ENCODE measurements around the gene ARID4B. TPM values are rescaled to one million over a fixed set of nuclear protein-coding genes. Genes with fewer than 3 reads are reported as not detected.
"Not testable (repeated sequence)": the region's sequence is repeated elsewhere in the genome, so short reads cannot be mapped to it uniquely, and the experiment has no call there.

ARID4B gene
- total RNA-seq, 2 experiments from 2014 or later, result 31.7 to 34.2 TPM

DNA sequence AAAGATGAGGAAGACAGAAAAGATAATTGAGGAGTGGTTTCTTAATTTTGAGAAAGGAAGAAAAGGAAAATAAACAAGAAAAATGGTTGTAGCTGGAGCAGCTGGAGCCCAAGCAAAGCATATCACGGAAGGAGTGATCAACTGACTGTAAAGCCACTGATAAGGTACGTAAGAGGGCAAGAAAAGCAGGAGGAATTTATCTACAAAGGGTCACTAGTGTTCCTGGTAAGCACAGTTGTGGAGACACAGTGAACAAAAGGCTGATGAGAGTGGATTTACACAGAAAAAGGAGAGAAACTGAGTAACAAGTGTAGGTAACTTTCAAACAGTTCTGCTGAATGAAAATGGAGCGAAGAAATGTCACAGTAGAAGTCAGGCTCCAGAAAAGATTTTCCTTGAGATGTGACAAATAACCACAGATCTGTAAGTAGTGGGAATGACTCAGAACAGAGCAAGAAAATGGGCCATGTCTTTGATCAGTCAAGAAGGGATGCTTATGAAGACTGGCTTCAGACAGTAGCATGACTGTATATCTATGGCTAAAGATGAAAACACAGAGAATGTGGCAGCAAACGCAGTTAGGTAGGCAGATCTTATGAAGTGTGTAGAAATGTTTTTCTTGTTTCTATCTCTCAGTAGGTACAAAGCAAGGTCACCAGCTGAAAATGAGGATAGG lies 121.3 kb downstream of the ARID4B start:
- CTCF ChIA-PET, result no interaction called here

DNA sequence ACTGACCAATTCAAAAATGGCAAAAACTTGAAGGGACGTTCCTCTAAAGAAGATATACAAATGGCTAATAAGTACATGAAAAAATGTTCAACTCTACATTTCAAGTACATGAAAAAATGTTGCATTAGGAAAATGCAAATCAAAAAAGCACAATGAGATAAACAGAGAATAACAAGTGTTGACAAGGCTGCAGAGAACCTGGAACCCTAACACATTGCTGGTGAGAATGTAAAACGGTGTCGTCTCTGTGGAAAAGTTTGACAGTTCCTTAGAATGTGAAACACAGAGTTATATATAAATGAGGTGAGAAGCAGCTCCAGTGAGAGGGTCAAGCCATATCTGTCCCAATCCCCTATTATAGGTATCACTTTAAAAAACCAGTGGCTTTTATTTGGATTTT lies 122.3 kb downstream of the ARID4B start:
- ChIA-PET POLR2A (no interaction called here), CTCF (interaction anchor here (0.5 kb wide), 1 partner anchor 16 kb away, joined by 3 read pairs; no protein-coding TSS in a partner anchor)

More for the DNA sequence above, 121.3 kb downstream of the ARID4B start:
- POLR2A ChIA-PET, result interaction anchor here (0.6 kb wide), 1 partner anchor 711 kb away, joined by 3 read pairs; no protein-coding TSS in a partner anchor

DNA sequence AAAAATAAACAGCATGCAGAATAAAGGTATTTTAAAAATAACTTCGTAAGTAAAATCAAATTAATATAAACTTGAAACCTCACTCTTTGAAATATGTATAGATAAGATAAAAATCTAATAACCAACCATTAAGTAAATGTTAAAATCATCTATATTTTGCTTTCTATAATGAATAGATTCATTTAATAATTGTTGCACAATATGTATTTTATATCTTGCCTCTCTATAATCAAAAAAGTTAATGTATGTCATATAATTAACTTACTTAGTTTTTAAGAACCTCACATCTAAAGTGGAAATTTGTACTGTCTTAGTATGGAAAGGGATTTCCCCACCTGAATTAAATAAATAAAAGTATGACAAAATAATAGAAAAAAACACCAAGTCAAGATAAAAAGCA lies 124.6 kb downstream of the ARID4B start:
- POLR2A ChIA-PET, result no interaction called here
- CTCF ChIA-PET, result interaction anchor here (0.7 kb wide), 1 partner anchor 136 kb away, joined by 3 read pairs; no protein-coding TSS in a partner anchor

DNA sequence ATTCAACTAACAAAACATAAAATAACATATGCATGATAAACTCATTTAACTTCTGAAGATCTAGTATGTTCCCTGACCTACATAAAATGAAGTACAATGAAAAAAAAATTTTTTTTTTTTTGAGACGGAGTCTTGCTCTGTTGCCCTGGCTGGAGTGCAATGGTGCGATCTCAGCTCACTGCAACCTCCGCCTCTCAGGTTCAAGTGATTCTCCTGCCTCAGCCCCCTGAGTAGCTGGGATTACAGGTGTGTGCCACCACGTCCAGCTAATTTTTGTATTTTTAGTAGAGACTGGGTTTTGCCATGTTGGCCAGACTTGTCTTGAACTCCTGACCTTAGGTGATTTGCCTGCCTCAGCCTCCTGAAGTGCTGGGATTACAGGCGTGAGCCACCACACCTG lies 125.5 kb downstream of the ARID4B start:
- CTCF ChIA-PET, result interaction anchor here (0.7 kb wide), 1 partner anchor 137 kb away, joined by 3 read pairs; no protein-coding TSS in a partner anchor

DNA sequence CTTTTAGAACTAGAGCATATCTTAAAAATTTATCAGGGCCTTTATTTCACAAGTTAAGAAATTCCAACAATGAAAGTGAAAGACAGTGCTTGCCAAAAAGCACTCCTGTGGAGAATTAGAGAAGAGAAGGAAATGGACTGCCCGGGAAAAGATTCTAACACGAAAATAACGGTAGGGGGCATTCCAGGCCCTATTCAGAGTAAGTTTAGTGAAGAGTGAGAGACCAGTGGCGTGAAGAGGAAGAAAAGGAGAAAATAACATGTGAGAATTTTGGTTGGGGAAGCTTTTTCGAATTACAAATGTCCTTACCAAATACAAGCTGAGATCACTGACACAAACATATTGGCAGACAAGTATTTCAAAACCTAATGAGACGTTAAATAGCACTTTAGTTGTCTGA lies 128.5 kb downstream of the ARID4B start:
- ChIA-PET CTCF (no interaction called here), POLR2A (no interaction called here)

More for the DNA sequence above, 125.5 kb downstream of the ARID4B start:
- POLR2A ChIA-PET, result not testable (repeated sequence)

DNA sequence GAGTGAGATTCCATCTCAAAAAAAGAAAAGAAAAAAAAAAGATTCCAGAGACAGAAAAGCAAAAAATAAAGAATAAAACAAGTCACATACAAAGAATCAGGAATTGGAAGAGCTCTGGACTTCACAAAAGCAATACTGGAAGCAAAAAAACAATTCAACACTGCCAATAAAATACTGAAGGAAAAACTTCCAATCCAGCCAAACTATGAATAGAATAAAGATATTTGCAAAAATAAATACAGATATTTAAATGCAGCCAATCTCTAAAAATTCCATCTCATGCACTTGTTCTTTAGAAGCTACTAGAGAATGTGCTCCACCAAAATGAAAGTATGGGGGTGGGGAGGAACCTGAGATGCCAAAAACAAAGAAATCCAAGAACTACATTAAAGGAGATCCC lies 137.5 kb downstream of the ARID4B start:
- ChIA-PET CTCF (no interaction called here), POLR2A (interaction anchor here (0.5 kb wide), 1 partner anchor 86 kb away, joined by 3 read pairs; no protein-coding TSS in a partner anchor)

DNA sequence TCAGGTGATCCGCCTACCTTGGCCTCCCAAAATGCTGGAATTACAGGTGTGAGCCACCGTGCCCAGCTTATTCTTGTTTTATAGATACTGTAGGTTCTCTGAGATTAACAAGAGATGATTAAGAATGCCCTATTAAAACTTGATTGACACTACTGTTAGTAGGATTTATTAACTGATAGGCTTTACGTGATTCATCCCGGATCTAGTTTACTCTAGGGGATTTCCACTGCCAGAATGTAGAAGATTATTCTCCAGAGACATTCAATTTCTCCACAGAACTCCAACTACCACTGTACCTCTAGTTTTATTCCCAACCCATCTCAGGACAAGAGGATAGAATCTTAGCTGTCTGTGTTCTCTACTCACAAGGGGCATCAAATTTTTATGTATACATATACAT lies 140.7 kb downstream of the ARID4B start:
- ChIA-PET POLR2A (no interaction called here), CTCF (no interaction called here)

DNA sequence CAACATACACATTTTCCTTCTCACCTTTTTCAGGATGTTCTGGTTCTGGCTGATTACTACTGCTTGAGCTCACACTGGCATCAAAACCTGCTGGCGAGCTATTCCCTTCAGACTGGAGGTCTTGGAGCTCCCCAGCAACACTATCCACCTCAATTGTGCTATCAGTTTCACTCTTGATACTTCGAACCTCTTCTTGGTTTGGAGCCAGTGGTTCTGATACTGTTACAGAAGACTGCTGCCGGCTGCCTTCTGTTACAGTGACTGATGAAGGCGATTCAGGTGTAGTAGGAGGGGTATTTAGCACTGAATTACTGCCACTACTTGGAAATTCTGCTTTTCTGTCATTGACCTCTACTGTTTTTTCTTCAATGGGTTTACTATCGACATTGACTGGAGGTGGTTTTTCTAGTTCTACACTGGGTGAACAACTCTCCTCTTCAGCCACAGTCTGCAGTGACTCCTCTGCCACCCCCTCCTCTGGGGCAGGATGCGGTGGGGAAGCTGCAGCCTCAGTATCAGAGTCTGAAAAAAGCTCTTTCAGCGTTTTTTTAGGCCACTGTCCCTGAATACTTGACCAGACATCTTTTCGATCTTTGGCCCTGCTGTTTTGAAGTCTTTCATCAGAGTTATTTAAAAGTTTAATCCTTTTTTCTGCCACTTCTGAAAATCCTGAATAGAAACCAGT lies 146.3 kb downstream of the ARID4B start:
- ChIA-PET POLR2A (no interaction called here), CTCF (no interaction called here)

DNA sequence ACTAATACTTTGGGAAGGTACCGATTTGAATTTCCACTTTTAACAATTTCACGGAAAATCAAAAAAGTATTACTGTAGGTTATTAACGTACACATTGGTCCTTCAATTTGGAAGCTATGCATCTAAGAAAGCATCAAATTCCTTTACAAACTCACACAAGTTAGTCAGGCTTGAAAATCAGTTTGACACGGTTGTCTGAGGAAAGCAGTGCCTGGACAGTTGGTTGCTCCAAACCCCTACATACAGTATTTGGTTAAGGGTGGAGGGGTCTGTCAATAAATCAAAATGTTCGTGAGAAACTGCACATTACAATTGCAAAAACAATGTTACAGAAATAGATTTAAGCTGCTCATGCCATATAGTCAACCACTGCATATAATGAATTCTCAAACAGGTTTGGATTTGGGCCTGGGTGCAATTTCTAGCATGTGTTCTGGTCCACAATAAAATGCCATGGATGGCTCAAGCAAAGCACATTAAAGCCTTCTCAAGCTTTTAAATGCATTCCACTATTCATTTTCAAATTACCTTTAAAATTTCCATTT lies 147.0 kb downstream of the ARID4B start:
- ChIA-PET POLR2A (no interaction called here), CTCF (interaction anchor here (0.6 kb wide), 1 partner anchor 75 kb away, joined by 3 read pairs; no protein-coding TSS in a partner anchor)

DNA sequence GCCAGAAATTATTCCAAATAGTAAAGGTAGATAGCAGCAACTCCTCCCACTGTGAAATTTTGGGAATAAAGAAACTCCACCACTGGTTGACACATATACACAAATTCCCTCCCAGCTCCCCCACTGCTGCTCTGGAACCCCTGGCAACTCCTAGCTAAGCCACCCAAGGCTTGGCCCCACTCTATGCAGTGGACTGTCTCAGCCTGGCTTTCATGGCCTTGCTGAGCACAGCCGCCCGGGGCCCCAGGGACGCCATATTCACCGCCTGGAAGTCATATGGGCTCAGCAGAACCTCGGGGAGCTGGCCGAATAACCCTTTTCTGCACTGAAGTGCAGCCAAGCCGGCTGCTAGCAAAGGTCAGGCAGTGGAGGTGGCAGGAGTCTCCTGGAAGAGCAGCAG lies 151.5 kb downstream of the ARID4B start:
- POLR2A ChIA-PET, result no interaction called here

DNA sequence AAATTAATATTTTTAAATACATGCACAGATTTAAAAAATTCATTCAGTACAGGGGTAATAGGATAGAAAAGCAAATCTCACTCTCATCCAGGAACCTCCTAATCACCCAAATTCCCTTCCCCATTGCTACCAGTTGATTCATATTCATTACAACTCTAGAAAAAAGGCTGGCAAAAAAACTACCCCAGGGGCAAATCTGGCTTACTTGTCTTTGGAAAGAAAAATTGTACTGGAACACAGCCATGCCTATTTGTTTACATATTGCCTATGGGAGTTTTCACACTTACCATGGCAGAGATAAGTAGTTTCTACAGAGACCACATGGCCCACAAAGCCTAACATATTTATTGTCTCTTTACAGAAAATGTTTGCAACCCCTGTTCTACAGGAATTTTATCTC lies 158.0 kb downstream of the ARID4B start:
- ChIA-PET CTCF (interaction anchor here (0.6 kb wide), 1 partner anchor 64 kb away, joined by 5 read pairs; no protein-coding TSS in a partner anchor), POLR2A (no interaction called here)

More for the DNA sequence above, 151.5 kb downstream of the ARID4B start:
- CTCF ChIA-PET, result no interaction called here

DNA sequence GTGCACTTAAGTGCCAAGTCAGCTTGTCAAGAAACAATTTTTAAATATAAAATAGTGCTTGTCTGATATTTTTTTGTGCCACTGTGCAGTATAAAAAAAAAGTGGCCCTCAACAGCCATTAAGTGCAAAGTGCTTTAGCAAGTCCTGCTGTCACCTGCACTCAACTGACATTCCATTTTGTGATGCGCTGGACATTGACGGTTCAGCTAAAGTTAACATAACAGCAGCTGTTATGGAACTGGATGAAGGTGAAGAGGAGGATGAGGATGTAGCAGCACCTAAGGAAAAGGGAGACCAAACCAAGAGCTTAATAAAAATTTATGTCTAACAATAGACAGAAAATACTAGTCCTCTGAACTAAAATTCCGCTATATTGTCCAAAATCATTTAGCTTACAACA lies 159.6 kb downstream of the ARID4B start:
- ChIA-PET POLR2A (no interaction called here), CTCF (interaction anchor here (0.7 kb wide), 1 partner anchor 15 kb away, joined by 3 read pairs; no protein-coding TSS in a partner anchor)

DNA sequence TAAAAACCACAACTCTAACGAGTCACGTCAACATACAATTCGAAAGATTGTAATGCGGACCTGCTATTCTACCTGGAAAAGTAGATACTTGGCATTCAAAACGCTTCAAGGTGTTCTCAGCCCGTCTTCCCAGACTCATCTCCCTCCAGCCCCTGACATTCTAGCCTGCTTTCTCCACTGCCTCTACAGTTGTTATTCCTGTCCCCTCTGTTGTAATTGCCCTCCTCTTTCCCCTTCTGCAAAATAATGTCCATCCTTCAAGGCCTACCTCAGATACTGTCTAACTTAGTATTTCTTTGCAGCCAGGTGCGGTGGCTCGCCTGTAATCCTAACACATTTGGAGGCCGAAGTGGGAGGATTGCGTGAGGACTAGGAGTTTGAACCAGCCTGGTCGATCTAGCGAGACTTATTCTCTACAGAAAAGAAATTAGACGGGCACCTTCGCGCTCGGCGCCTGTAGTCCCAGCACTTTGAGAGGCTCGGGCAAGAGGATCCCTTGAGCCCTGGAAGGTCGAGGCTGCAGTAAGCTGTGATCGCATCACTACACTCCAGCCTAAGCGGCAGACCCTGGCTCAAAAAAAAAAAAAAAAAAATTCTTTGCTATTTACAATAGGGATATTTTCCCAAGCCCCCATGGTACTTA lies 166.2 kb downstream of the ARID4B start:
- POLR2A ChIA-PET, result interaction anchor here (0.7 to 1.4 kb wide), 3 partner anchors 33 to 39 kb away, joined by 5 to 11 read pairs (median 6); partner anchors contain the start of gene TOMM20
- CTCF ChIA-PET, result interaction anchor here (1.0 to 1.2 kb wide), 3 partner anchors 23 to 254 kb away, joined by 3 to 5 read pairs (median 3); no protein-coding TSS in a partner anchor

DNA sequence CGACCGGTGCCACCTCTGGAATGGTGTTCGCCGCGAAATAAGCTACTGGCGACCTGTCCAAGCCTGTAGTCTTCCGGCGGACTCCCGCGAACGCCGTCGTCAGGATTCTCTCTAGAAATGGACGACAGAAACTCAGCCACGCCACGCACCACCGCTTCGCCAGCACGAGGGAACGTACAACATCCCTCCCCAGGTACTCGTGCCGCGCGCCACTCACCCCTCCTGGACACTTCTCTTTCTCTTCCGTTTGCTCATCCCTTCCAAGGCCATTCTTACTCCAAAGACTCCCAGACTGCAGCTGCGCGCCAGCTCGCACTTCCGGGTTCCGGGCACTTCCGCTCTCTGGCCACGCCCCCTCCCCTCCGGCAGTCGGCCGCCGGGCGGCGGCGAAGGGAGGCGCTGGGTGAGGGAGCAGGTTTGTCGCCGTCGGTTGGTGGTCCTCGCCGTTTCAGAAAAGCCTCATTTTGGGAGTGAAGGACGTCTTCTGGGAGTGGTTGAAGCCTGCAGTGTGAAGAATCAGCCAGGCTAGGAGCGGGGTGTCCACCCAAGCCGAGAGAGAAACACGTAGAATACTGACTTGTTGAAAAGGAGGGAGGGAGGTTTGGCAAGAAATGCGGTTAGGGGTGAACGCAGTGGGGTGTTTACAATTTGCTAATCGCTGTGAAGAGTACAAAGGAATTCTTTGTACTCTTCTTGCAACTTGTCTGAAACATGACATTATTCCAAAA lies 166.9 kb downstream of the ARID4B start, which contains the start of gene RBM34:
Gene RBM34, minus strand, starts transcription at position 294 of the 728 bp plus-strand sequence. Its CDS starts 24 bp downstream, at position 270.
- CTCF ChIA-PET, result interaction anchor here (0.7 to 1.1 kb wide), 5 partner anchors 23 to 254 kb away, joined by 3 to 4 read pairs (median 3); no protein-coding TSS in a partner anchor
- POLR2A ChIA-PET, result interaction anchor here (0.7 to 1.4 kb wide), 5 partner anchors 17 to 549 kb away, joined by 3 to 11 read pairs (median 6); partner anchors contain the start of gene TOMM20

DNA sequence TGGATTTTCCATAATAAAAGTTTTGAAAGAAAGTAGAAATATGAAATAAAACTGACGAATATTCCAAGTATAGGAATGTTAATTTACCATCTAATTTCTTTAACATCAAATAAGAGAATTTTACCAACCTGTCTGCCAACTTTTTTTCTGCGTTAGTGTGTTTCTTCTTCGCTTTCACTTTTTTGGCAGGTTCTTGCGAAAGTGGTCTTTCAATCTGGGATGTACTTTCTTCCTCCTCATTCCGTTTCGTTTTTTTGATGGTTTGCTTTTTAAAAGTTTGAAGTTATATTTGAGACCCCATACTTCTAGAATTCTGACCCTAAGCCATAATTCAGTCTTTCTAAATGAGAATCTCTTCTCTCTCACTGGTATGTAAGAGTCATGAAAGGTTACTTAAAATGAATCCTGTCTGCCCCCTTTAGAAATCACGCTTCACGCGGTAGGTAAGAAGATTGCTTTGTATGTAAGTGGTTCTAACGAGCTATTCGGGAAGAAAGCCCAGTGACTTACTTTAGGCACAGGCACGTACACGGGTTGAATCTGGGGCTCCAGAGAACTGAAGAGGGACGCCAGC lies 167.5 kb downstream of the ARID4B start:
- CTCF ChIA-PET, result interaction anchor here (0.7 to 1.1 kb wide), 6 partner anchors 22 to 255 kb away, joined by 3 to 4 read pairs (median 3); no protein-coding TSS in a partner anchor
- POLR2A ChIA-PET, result interaction anchor here (0.7 to 1.4 kb wide), 5 partner anchors 16 to 549 kb away, joined by 3 to 11 read pairs (median 6); partner anchors contain the start of gene TOMM20

DNA sequence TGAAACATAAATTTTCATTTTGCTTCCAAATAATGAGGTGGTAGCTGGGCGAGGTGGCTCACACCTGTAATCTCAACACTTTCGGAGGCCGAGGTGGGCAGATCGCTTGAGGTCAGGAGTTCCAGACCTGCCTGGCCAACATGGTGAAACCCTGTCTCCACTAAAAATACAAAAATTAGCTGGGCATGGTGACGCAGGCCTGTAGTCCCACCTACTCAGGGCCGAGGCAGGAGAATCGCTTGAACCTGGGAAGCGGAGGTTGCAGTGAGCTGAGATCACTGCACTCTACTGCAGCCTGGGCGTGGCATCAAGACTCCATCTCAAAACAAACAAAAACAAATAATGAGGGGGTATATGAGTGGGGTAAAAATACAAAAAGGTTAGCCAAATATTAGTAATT lies 168.0 kb downstream of the ARID4B start:
- CTCF ChIA-PET, result interaction anchor here (0.8 kb wide), 1 partner anchor 23 kb away, joined by 3 read pairs; no protein-coding TSS in a partner anchor
- POLR2A ChIA-PET, result interaction anchor here (0.7 to 1.4 kb wide), 2 partner anchors 15 to 50 kb away, joined by 5 to 7 read pairs; no protein-coding TSS in a partner anchor

DNA sequence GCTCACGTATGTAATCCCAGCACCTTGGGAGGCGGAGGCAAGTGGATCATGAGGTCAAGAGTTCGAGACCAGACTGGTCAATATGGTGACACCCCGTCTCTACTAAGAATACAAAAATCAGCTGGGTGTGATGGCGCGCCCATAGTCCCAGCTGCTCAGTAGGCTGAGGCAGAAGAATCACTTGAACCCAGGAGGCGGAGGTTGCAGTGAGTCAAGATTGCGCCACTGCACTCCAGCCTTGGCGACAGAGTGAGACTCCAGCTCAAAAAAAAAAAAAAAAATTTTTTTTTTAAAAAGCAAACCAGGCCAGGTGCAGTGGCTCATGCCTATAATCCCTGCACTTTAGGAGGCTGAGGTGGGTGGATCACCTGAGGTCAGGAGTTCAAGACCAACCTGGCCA lies 168.7 kb downstream of the ARID4B start:
- ChIA-PET POLR2A (interaction anchor here (0.7 kb wide), 3 partner anchors 16 to 50 kb away, joined by 4 to 5 read pairs (median 5); no protein-coding TSS in a partner anchor), CTCF (interaction anchor here (0.8 kb wide), 1 partner anchor 22 kb away, joined by 3 read pairs; no protein-coding TSS in a partner anchor)

DNA sequence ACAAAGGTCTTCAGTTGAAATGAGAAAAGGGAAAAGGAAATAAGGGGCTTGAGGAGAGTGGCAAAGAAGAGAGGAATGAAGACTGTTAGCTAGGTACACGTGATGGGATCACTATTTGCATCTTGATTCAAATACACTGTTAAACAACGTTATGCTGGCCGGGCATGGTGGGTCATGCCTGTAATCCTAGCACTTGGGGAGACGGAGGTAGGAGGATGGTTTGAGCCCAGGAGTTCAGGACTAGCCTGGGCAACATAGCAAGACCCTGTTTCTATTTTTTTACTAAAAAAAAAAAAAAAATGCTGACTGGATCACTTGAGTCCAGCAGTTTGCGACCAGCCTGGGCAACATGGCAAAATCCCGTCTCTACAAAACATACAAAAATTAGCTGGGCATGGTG lies 169.3 kb downstream of the ARID4B start:
- POLR2A ChIA-PET, result interaction anchor here (0.7 kb wide), 2 partner anchors 16 to 50 kb away, joined by 4 to 5 read pairs; no protein-coding TSS in a partner anchor

More for the DNA sequence above, 169.3 kb downstream of the ARID4B start:
- CTCF ChIA-PET, result no interaction called here

Data from activated CD8-positive, alpha-beta memory T cell treated with anti-CD3 and anti-CD28 coated beads for 36 hours (primary cell).